HG02588 (cell line): Measurements from ENCODE around the gene ELOVL5.

Experiments used
- ATAC-seq: cut with Tn5 transposase; IDR thresholded peaks from one replicate; pipeline ENCODE4 v1.9.1; 2021; ENCODE audit warnings: mild to moderate bottlenecking, moderate library complexity; ENCODE audit not compliant: unreplicated experiment

The ELOVL5 gene

GRCh38 chr6:53244399-53244931 lies 104.3 kb downstream of the ELOVL5 start:
- peak; percentile 7 for ATAC-seq

- ATAC-seq: no peak
These were observed 106.8 kb downstream of the ELOVL5 start for GRCh38 chr6:53241938-53242337.

- ATAC-seq: no peak
These were observed 108.0 kb downstream of the ELOVL5 start for GRCh38 chr6:53240761-53241160.

GRCh38 chr6:53240139-53240538 lies 108.6 kb downstream of the ELOVL5 start:
- ATAC-seq: no peak

- ATAC-seq: peak; percentile 54
These were observed 109.2 kb downstream of the ELOVL5 start for GRCh38 chr6:53239526-53239925.

- no peak for ATAC-seq
These were observed 110.4 kb downstream of the ELOVL5 start for GRCh38 chr6:53238311-53238710.

GRCh38 chr6:53236241-53236640 lies 112.5 kb downstream of the ELOVL5 start:
- peak; percentile 31 for ATAC-seq

GRCh38 chr6:53235508-53235907 lies 113.2 kb downstream of the ELOVL5 start:
- ATAC-seq: no peak

GRCh38 chr6:53233309-53233708 lies 115.4 kb downstream of the ELOVL5 start:
- ATAC-seq: no peak

- no peak for ATAC-seq
These were observed 117.8 kb downstream of the ELOVL5 start for GRCh38 chr6:53230775-53231467.

- no peak for ATAC-seq
These were observed 120.9 kb downstream of the ELOVL5 start for GRCh38 chr6:53227847-53228246.

GRCh38 chr6:53220605-53221004 lies 128.1 kb downstream of the ELOVL5 start:
- ATAC-seq: no peak
